Measurements from ENCODE around the gene PCDH9.

PCDH9 gene

DNA sequence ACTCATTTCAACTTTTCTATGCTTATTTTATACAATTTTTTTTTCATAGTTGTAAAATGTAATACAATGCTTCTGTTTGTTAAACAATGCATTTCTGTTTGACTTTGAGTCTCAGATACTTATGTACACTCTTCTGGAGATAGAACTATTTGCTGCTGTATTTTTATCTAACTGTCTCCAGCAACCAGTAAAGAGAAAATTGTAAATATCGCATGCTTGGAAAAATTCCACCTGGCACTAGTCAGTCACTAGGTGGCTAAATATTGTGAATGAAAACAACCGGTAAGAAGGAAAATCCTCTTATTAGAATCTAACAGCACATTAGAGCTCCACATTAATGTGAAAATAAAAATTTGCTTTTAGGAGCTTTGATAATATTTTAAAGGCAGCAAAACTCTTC is 876.5 kb downstream of the PCDH9 start:
- Mint-ChIP-seq H3K9me3 (no peaks in the 10 kb centered on the region), H3K4me1 (ENCODE audit: low read depth) (no peaks in the 10 kb centered on the region), H3K27ac (no peak overlapping the region), H3K4me3 (no peak overlapping the region), H3K36me3 (ENCODE audit: low read depth) (no peaks in the 10 kb centered on the region), H3K27me3 (ENCODE audit: low read depth) (no peaks in the 10 kb centered on the region)

DNA sequence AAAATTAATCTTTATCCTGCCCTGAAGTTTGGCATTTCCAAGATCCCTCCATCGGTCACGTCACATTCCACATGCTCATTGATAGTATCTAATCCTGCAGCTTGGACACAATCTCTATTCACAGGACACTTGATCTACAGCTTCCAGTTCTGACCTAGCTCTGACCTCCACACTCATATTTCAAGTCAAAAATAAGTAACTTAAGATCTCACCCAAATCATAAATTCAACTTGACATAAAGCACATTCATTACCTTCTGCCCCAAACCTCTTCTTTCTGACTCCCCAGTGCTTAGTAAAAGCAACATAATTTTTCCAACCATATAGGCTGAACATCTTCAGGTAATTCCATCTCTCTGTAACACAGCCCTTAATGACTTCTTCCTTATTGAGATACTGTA is 880.2 kb downstream of the PCDH9 start:
- Mint-ChIP-seq H3K36me3 (ENCODE audit: low read depth) (no peaks in the 10 kb centered on the region), H3K27ac (no peak overlapping the region), H3K9me3 (no peaks in the 10 kb centered on the region), H3K4me3 (no peak overlapping the region), H3K4me1 (ENCODE audit: low read depth) (no peaks in the 10 kb centered on the region), H3K27me3 (ENCODE audit: low read depth) (no peaks in the 10 kb centered on the region)

DNA sequence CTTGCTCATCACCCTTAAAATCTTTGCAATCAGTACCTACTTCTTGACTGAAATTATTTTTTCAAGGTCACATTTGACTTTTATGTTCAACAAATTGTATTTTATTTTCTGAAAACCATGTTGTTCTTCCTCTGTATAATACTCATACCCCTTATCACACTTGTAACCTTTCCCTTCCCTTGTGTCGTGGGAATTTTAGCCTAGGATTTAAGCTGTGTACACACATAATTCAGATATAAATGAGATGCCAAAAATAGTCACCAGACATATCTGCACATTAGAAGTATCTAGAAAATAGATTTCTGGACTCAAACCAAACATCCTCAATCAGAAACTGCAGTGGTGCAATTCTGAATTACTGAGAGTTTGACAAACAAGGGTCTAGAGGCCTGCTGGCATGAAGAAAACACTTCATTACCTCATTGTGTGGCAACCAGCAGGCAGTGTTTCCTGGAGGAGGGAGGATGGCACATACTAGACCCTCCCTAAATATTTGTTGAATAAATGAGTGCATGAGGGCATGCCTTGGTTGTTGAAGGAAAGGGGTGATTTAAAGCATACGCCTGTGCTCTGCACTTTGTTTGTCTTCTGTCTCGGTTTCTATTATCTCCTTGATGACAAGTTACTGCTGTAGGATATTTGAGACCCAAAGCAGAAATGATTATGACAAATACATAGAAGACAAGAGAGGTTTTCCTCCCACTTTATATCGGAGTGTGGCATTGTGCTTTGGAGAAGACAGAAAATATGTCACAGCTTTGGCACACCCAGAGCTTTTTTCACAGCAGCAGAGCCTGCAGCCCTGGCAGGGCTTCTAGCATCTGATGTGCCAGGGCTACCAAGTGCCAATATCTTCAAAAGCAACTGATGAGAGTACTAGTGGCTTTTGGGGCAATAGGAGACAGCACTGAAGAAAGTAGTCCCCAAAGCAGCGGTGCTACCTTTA is 881.1 kb downstream of the PCDH9 start:
- Mint-ChIP-seq H3K27me3 (ENCODE audit: low read depth) (no peaks in the 10 kb centered on the region), H3K4me1 (ENCODE audit: low read depth) (no peaks in the 10 kb centered on the region), H3K36me3 (ENCODE audit: low read depth) (no peaks in the 10 kb centered on the region), H3K4me3 (no peak overlapping the region), H3K27ac (no peak overlapping the region), H3K9me3 (no peaks in the 10 kb centered on the region)

DNA sequence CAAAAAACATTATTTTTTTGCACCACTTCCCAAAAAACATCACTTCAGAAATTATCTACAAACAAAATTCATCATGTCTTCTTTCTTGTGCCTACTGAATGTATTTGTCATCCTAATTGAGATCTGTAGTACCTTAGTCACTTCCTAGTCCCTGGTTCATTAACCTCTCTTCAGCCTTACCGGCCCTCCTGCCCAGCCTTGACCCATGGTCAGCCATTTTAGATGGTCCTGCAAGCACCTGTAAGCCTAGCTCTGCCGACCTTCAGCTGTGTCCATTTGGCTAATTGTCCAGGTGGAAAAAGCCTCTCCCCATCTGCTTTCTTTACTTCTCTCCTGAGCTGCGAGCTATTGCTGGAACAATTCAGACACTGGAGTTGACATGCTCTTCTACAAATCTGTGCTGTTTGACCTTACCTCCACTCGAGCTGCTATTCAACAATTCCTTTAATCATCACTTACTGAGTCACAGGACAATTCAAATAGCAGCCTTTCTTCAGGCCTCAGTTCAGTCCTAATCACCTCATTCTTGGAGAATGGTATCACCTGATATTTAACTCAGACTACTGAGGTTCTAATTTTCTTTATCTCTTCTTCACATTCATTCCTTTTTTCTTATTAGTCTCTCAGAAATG is 882.5 kb downstream of the PCDH9 start:
- H3K9me3 Mint-ChIP-seq = no peaks in the 10 kb centered on the region
- no peak overlapping the region for H3K27ac Mint-ChIP-seq
- no peaks in the 10 kb centered on the region for H3K27me3 Mint-ChIP-seq (ENCODE audit: low read depth)
- H3K4me1 Mint-ChIP-seq (ENCODE audit: low read depth) = no peaks in the 10 kb centered on the region
- no peaks in the 10 kb centered on the region for H3K36me3 Mint-ChIP-seq (ENCODE audit: low read depth)
- H3K4me3 Mint-ChIP-seq = no peak overlapping the region

DNA sequence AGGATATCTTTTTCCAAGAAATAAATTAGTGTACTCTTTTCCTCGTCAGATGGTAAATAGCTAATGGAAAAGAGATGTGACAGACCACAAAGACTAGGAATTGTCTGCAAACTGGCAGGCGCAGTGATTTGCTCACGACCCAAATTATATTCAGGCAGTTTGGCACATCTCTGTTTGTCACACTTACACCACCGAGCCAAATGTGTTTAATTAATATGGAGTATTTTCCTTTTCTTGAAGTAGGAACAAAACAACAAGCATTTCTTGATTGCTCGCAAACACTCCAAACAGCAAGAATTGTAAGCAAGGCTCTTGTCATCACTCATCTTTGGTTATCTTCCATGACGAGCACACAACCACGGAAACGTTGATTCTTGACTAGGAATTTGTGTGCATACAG is 884.2 kb downstream of the PCDH9 start:
- no peaks in the 10 kb centered on the region for H3K9me3 Mint-ChIP-seq
- no peak overlapping the region for H3K27ac Mint-ChIP-seq
- no peak overlapping the region for H3K4me3 Mint-ChIP-seq
- H3K27me3 Mint-ChIP-seq (ENCODE audit: low read depth) = no peaks in the 10 kb centered on the region
- no peaks in the 10 kb centered on the region for H3K4me1 Mint-ChIP-seq (ENCODE audit: low read depth)
- no peaks in the 10 kb centered on the region for H3K36me3 Mint-ChIP-seq (ENCODE audit: low read depth)

DNA sequence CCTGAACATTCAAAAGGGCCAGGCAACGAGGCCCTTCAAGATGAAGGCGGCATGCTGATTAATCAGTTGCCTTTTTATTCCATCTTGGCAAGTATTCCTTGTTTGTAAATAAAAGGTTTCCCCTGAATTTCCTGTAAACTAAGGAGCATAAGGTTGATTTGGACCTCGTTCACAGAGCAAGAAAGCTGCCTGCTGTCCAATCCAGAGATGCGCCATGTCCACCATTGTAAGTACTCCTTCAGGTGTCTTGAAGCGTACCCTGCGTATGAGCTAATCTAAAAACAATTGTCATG is 884.7 kb downstream of the PCDH9 start:
- no peaks in the 10 kb centered on the region for H3K4me1 Mint-ChIP-seq (ENCODE audit: low read depth)
- H3K4me3 Mint-ChIP-seq = no peak overlapping the region
- no peaks in the 10 kb centered on the region for H3K9me3 Mint-ChIP-seq
- no peaks in the 10 kb centered on the region for H3K27me3 Mint-ChIP-seq (ENCODE audit: low read depth)
- no peak overlapping the region for H3K27ac Mint-ChIP-seq
- H3K36me3 Mint-ChIP-seq (ENCODE audit: low read depth) = no peaks in the 10 kb centered on the region

DNA sequence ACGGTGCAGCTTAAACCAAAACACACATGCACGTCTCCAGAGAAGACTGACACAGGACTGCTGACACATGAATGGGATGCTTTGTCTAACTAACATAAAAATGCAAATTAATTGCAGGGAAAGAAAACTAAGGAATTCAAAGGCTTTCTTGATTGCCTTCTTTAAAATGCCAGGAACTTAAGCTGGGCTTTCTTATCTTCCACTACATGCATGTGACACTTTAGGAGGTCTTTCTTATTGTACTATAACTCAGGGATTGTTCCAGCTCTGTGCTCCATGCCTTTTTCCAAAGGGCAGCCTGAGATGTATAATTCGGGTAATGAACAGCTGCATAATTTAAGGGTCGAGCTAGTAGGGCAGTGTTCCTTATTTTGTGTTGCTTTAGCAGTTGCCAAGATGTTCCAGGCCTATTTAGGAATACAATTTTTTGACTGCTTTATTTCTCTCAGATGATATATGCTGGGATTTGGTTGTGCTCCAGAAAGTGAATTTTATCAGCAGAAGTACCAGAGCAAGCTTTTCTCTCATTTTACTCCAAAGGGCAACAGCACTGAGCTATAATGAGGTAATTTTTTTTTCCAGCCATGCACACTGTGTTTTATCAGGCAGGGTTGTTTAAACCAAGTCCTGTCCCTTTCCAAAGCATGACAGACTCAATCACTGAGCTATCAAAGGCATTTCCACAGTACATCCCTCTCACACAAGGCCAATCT is 885.2 kb downstream of the PCDH9 start:
- Mint-ChIP-seq H3K27me3 (ENCODE audit: low read depth) (no peaks in the 10 kb centered on the region), H3K4me3 (no peak overlapping the region), H3K27ac (no peak overlapping the region), H3K36me3 (ENCODE audit: low read depth) (no peaks in the 10 kb centered on the region), H3K9me3 (no peaks in the 10 kb centered on the region), H3K4me1 (ENCODE audit: low read depth) (no peaks in the 10 kb centered on the region)

DNA sequence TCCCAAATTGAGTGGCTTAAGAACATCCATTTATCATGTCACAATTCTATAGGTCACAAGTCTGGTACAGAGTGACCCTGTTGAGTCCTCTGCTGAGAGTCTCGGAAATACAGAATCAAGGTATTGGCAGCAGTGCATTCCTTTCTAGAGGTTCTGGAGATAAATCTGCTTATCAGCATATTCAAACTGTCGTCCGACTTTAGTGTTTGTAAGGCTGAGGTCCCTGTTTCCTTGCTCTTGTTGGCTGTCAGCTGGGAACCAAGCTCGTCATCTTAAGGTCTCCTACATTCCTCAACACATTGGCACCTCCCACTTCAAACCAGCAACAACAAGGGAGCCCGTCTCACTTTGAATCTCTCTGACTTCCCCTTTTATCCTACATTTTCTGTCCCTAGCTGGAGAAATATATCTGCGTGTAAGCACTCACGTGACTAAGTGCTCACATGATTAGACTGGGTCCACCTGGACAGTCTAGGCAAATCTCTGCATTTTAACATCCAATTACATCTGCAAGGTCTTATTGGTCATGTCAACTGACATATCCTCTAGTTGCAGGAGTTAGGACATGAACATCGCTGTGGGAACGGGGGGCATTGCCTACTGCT is 886.8 kb downstream of the PCDH9 start:
- H3K36me3 Mint-ChIP-seq (ENCODE audit: low read depth) = no peaks in the 10 kb centered on the region
- H3K4me3 Mint-ChIP-seq = no peak overlapping the region
- no peaks in the 10 kb centered on the region for H3K4me1 Mint-ChIP-seq (ENCODE audit: low read depth)
- H3K27ac Mint-ChIP-seq = no peak overlapping the region
- no peaks in the 10 kb centered on the region for H3K27me3 Mint-ChIP-seq (ENCODE audit: low read depth)
- no peaks in the 10 kb centered on the region for H3K9me3 Mint-ChIP-seq

DNA sequence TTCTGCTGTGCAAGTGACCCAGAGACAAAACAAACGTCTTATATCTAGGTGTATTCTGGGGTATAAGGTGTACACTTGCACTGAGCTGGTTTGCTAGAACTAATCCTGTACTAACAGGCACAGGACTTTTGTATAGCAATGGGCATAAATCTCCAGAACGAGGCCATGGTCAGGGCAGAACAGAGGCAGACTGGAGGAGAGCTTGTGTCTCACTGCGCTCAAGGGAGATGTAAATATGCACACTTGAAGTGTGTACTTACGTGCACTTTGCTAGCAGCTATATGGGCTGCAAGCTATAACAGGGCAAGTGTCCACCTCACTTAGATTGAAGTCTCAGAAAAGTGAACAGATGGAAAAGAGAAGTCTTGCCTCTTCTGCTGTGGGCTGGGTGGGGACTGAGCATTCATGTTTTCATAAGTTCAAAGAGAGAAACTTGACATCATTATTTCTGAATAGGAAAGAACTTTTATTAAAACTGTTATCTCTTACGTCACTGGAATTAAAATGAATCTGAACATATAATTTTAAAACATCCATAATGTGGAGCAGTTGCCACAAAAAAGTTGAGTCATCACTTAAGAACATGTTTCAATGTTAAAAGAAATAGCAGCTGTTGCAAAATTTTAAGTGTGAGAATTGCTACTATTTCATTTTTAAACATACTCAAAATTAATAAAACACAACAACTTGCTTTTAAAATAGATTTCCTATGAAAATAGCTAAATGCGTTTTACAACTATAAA is 888.3 kb downstream of the PCDH9 start:
- Mint-ChIP-seq H3K27ac (no peak overlapping the region), H3K4me1 (ENCODE audit: low read depth) (no peaks in the 10 kb centered on the region), H3K27me3 (ENCODE audit: low read depth) (no peaks in the 10 kb centered on the region), H3K4me3 (no peak overlapping the region), H3K36me3 (ENCODE audit: low read depth) (no peaks in the 10 kb centered on the region), H3K9me3 (no peaks in the 10 kb centered on the region)

DNA sequence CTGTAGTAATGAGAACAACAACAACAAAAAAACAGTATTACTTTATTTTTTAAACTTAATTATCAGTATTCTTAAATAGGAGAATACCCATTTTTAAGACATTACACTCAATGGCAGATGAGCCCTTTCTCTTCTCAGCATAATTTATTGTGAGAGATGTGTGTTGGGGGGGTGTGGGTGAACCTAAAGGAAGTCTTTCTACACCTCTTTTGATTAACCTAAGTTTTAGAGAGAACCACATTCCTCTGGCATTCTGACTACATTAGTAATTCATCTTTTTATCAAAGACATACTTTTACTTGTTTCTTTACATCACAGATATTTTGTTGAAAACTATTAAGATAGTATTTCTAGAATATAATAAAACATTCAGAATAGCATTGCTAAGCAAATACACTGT is 890.9 kb downstream of the PCDH9 start:
- Mint-ChIP-seq H3K9me3 (no peaks in the 10 kb centered on the region), H3K36me3 (ENCODE audit: low read depth) (no peaks in the 10 kb centered on the region), H3K4me3 (no peak overlapping the region), H3K4me1 (ENCODE audit: low read depth) (no peaks in the 10 kb centered on the region), H3K27ac (no peak overlapping the region), H3K27me3 (ENCODE audit: low read depth) (no peaks in the 10 kb centered on the region)

DNA sequence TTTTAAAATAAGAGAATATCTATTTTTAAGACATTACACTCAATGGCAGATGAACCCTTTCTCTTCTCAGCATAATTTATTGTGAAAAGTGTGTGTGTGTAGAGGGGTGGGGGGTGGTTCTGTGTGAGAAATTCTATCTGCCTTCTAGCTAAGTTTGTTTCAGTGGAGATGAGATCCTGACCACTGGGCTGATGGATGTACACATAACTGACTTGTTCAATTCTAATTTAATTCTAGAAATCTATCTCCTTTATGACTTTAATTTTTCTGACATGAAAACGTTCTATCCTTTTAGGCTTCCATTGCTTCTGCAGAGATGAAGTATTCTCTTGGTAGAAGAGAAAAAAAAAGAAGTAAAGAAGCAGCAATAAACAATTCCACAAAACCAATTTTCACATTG is 891.6 kb downstream of the PCDH9 start:
- no peaks in the 10 kb centered on the region for H3K36me3 Mint-ChIP-seq (ENCODE audit: low read depth)
- H3K4me1 Mint-ChIP-seq (ENCODE audit: low read depth) = no peaks in the 10 kb centered on the region
- no peaks in the 10 kb centered on the region for H3K27me3 Mint-ChIP-seq (ENCODE audit: low read depth)
- H3K27ac Mint-ChIP-seq = no peak overlapping the region
- no peaks in the 10 kb centered on the region for H3K9me3 Mint-ChIP-seq
- H3K4me3 Mint-ChIP-seq = no peak overlapping the region

DNA sequence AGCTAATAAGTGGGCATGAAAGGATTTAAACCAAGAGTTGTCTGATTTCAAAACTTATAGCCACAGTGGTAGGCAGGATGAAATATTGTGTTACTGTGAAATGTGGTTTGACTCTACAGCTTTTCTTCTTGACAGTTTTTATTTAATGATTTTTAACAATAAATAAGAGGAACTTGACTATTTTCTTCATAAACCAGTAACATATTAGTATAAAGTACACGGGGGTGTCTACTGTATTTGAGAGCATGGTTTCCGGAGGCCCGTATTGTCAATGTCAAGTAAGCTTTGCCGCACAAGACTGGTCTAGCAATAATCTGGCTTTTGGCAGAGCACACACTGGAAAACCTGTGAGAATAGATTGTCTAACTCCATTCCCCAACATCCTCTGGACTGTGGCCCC is 894.5 kb downstream of the PCDH9 start:
- H3K9me3 Mint-ChIP-seq = no peaks in the 10 kb centered on the region
- H3K27ac Mint-ChIP-seq = no peak overlapping the region
- H3K4me3 Mint-ChIP-seq = no peak overlapping the region
- no peaks in the 10 kb centered on the region for H3K27me3 Mint-ChIP-seq (ENCODE audit: low read depth)
- no peaks in the 10 kb centered on the region for H3K4me1 Mint-ChIP-seq (ENCODE audit: low read depth)
- H3K36me3 Mint-ChIP-seq (ENCODE audit: low read depth) = no peaks in the 10 kb centered on the region

DNA sequence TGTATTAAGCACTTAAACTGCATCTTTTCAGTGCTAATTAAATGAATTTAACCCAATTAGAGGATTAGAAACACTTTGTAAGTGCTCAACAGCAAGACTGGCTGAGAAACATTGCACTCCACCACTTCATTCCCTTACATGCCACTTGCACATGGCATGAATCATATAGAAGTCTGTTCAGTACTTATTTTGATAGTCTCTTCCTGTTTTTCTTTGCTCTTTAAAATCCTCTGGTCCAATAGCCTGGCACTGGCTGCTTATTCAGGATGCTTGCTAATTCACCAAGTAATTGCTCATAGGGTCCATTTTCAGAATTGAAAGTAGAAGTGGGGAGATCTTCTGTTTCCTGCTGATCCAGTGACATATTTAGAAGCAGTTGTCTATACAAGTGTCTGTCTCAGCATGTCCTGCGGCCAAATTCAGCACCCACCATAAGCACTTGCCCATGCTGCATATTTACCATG is 900.1 kb downstream of the PCDH9 start:
- H3K27me3 Mint-ChIP-seq (ENCODE audit: low read depth) = no peaks in the 10 kb centered on the region
- H3K9me3 Mint-ChIP-seq = no peaks in the 10 kb centered on the region
- no peak overlapping the region for H3K4me3 Mint-ChIP-seq
- H3K27ac Mint-ChIP-seq = no peak overlapping the region
- H3K4me1 Mint-ChIP-seq (ENCODE audit: low read depth) = no peaks in the 10 kb centered on the region
- no peaks in the 10 kb centered on the region for H3K36me3 Mint-ChIP-seq (ENCODE audit: low read depth)

DNA sequence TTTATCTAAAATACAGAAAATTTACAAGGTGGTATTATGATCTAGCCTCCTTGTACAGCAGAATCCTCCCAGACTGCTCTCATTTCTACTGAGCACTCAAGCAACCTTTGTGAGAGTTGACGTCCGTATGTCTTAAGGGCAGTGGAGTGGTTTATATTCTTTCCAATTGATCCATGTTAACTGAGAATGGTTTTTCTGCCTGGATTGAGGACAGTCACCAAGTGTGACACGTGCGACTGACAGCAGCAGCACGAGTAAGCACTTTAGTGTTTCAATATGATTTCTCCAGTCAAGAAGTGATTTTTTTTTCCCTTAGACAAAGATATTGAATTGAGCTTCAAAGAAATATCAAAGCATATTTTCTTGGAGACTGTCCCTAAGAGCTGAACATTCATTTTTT is 901.7 kb downstream of the PCDH9 start:
- Mint-ChIP-seq H3K36me3 (ENCODE audit: low read depth) (no peaks in the 10 kb centered on the region), H3K9me3 (no peaks in the 10 kb centered on the region), H3K27me3 (ENCODE audit: low read depth) (no peaks in the 10 kb centered on the region), H3K4me1 (ENCODE audit: low read depth) (no peaks in the 10 kb centered on the region), H3K4me3 (no peak overlapping the region), H3K27ac (no peak overlapping the region)
